Activated CD8-positive, alpha-beta memory T cell treated with anti-CD3 and anti-CD28 coated beads for 48 hours (primary cell): ENCODE measurements around the gene FAM120A.

Experiments used
- DNase-seq, 3 experiments: peaks; one replicate each; pipeline ENCODE4 v3.0.0-alpha.2; 2020; ENCODE audit warnings: low read depth in 2 of 3, low spot score in 2 of 3

The FAM120A gene

DNA sequence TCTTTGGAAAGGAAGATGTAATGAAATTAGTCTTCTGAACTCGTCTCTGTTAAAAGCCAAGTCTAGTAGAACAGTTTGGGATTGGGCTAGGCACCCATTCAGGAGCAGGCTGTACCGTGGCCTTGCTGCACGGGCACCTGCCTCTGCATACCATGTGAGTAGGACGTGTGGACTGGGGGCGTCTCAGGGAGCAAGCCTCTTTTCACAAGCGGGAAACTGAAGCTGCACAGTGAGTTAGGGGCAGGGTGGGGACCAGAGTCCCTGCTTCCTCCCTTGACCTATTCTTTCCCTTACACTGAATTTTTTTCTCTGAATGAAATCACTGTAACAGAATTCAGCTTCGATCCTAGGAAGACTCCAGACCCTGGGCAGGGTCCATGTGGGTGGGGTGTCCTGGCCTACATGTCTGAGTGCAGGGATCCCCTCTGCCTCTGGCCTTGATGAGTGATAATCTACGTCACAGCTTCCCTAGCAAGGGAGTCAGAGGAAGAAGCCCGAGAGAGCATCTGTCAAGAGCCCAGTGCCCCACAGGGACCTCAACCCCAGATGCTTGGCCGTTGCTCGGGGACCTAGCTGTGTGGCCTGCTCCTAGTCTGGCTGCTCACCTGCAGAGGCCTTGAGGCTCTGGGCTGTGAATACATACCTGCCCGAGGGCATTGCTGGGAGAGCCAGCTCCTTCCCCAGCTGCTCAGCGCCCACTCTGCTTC is 140.0 kb downstream of the FAM120A start:
- DNase-seq = no peak

DNA sequence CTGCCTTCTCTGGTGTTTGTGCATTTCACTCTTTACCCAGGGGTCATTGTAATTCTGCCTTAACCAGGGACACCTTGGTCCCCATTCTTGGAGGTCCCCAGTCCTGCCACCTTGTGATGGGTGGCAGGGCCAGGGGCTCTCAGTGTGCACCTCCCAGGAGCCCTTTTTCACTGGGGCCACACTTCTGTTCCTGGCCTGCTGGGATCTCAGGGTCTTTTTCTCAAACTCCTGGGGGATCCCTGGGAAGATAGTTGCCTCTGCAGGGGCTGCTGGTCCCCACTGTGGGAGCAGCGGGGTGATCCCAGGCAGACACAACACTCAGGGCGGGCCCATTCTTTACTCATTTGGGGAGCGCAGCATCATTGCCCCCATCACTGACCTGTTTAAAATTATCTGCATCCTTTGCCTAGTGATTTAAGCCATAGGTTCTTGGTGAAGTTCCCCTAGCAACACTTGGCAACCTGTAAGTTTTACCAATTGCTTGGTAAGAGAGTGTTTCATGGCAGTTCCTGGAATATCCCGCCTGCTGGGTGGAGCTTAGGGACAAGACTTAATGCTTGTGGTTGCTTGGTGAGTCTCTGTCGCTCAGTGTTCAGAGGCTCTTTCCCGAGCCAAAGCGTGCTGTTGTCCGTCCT is 140.6 kb downstream of the FAM120A start:
- DNase-seq = no peak

DNA sequence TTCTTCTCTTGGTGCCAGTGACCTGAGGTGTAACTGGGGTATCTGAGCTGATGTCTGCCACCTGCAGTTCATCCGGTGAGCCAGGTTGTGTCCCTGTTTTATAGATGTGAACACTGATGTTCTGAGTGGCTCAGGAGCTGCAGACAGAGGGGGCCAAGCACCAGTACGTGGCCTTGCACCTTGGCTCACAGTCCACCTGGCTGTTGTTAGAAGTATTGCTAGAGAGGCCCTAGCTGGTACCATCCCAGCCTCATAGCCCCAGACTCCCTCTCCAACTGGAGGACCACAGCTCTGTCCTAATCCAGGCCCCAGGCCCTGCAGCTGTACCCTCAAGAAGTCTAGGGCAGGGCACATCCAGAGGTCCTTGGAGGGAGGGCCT is 141.1 kb downstream of the FAM120A start:
- no peak for DNase-seq

DNA sequence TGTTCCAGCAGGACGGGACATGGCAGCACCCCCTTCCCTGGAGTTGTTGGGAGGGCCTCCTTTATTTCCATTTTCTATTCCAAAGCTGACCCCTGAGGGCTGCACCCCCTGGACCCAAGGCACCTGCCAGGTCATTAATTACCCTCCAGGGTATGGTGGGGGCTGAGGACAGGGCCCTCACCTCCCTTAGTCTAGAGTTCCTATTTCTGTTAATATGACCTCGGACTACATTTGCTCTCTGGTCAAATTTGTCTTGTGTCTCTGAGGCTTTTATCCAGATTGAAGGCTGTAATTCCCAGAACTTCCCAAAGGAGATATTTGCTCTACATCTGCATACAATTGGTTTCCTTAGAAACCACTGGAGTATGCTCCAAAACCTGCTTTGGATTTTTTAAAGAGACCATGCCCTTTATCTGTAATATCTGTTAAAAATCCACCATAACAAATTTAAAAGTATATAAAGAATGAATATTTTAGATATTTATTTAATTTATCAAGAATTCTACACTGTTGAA is 141.7 kb downstream of the FAM120A start:
- DNase-seq = no peak

DNA sequence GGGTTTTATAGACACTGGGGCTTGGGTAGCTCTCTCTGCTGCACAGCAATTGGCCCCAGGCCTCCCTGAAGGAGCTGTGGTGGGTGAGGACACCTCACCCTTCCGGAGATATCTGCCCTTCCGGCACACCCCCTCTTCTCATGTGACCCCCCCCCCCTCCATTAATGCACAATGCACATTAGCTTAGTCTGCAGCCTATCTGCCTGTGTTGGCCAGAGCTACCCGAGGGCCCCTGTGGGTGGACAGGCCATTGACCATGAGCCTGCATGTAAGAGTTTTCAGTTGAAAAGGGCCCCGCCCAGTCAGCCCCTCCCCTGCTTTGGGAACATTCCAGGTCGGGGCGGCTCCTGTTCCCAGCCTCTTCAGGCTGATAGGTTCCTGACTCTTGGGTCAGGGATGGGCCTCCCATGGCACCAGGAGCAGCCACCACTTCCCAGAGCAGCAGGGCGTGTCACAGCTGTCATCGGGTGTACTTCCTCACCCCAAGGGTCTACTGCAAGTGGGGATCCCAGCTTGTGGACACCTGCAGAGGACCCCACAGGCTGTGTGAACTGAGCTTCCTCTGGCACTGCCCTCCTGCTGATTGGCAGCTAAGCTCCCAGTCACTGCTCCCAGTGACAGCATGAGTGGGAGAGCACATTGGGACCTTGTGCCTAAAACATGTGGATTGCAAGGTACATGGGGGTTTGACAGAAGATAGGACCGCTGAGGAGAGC is 142.7 kb downstream of the FAM120A start:
- no peak for DNase-seq

DNA sequence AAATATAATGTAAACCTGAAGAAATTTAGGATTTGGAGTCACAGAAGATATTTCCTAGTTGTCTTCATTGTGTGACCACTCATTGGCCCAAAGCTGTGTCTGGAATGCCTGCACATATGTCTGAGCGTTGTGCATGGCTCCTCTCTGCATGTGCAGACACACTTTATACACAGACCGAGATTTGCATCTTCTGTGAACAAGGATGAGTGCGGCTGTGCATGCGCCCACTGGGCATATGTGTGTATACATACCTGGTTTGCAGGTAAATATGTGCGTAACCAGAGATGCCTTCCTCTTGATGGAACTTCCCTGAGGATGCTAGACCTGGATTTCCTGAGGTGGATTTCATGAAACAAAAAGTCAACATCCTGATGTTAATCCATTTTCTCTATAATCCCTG is 144.0 kb downstream of the FAM120A start:
- DNase-seq = no peak

DNA sequence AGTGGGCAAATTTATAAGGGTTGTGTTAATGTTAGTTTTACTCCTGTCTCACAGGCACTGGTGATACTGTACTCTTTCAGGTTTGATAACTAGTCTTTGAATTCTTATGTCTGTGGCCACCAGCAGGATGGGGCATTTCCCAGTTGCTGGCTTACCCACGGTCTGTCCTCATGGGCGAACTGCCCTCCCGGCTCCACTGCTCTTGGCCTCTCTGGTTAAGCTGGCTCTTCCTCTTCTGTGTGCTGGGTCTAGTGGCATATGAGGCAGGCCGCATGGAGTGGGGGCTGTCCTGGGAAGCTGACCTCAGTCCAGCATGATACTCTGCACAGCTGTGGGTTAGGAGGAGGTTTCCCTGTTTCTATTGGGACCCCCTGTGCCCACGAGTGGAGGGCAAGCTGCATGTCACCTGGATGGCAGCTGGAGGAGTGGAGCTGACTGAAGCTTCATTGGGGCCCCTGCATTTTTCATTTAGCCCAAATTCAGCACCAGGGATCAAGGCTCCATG is 144.4 kb downstream of the FAM120A start:
- no peak for DNase-seq

DNA sequence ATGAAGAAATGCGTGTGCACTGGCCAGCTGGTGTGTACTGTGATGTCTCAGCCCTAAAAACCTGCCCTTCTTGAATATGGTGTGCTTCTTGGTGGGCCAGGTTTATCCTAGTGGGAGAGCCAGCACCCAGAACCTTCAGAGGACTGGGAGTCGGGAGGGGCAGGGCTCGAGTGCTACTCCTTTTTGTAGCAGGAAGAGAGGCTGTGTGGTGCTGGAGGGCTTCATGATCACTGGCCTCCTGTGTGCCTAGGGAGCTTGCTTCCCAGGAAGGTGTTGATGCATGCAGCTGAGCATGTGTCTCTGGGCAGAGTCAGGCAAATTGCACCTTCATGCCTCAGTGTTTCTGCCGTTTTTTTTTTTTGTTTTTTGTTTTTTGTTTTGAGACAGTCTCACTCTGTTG is 144.9 kb downstream of the FAM120A start:
- DNase-seq = no peak

DNA sequence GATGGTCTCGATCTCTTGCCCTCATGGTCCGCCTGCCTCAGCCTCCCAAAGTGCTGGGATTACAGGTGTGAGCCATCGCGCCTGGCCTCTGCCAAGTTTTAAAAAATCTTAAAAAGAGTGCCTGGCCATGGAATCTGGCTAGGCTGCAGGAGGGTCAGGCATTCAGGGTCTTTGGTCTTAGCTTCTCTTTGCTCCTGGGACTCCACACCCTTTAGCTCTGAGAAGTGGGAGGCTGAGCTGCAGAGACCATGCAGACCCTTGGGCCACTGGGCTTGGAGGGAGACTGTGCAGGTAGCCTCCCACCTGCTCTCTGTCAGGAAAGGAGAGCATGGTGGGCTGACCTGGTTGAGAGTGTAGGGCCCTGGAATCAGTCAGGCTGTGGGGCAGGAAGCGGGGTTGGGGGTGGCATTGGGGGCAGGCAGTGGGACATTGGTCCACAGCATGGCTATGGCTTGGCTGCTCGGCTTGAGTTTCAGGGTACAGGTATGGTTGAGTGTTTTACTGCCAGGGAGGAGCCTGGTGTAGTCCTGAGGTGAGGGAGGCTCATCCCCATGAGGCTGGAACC is 145.7 kb downstream of the FAM120A start:
- DNase-seq = no peak

DNA sequence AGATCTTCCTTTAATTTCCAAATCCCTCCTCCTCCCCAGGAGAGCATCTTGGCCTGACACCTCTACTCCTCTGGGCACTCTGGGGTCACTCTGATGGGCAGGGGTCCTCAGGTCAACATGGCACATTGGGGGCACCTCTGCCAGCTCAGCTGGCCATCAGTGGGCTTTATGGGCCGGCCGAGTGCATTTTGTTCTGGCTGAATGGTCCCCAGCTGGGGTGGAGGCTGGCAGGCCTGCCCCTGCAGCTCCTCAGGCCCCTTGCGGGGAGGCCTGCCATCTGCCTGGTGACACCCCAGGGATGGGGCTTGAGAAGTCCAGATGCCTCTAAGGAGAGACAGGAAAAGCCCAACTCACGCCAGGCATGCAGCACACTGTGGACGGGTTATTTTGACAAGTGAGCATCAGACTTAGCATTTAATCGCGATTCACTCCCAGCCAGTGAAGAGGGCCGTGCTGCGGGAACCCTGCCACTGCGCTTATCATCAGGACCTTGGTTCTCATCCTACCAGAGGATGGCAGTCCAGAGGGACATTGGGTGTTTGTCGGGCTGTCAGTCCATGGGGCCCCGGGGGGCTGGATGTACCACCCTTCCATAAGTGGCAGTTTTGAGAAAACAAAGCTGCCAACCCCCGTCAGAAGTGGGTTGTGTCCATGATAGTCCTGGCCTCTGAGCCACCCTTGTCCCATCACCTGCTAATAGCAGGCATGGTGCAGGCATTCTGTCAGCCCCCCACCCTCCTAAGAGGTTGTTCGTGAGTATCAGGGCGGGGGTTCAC is 146.6 kb downstream of the FAM120A start:
- DNase-seq = no peak

DNA sequence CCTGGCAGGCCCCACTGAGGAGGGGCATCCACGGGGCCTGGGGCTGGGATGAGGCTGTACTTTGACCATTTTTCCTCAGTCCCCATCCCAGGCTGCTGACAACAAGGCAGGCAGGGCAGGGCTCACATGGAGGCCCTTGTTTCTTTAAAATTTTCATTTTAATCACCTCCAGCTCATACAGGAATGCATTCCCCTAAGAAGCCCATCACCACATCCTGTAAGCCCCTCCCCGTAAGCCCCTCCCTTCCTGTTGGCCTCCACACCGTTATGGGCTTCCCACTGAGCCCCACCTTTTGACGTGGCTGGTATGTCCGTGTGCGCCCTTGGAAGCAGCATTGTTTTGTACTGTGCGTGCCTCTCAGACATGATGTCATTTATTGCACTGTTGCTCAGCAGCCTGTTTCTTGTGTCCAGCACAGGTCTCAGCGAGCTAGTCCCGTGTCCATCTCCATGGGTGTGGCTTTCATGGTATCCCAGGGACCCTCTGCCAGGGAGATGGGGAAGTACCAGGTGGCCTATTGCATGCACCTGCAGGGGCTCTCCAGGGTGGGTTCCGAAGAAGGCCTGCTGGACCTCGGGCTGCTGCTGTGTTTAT is 147.3 kb downstream of the FAM120A start:
- DNase-seq = no peak

DNA sequence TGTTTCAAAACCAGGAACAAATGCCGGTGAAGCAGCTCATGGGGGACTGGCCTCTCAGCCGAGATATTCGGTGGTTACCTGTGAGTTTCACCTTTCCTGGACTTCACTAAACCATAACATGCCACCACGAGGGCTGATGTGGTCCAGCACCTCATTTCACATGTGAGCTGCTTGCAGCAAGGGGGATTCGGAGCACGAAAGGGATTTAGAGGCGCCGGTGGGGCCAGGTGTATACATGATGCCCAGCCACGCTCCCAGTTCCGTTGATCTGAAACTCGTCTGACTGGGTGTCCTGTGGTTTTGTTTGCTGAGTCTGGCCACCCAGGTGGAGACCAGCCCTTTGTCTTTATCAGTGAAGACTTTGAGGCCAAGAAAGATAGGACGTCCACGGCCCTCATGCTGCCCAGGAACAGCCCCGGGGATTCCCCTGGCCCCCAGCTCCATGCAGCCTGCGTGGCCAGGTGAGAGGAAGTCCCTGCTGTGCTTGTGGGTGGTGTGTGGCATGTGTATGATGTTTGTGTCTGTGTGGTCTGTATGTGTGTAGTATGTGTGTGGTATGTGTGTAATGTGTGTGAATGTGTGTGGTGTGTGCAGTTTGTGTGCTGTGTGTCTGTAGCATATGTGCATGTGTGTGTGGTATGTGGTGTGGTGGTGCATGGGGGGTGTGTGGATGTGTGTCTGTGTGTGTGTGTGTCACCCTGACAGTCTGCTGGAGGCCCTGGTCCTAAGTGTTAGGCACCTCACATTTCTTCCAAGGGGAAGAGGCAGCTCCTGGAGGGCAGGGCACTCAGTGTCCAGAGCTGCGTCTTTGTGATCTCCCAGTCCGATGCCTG is 148.3 kb downstream of the FAM120A start:
- DNase-seq = no peak

DNA sequence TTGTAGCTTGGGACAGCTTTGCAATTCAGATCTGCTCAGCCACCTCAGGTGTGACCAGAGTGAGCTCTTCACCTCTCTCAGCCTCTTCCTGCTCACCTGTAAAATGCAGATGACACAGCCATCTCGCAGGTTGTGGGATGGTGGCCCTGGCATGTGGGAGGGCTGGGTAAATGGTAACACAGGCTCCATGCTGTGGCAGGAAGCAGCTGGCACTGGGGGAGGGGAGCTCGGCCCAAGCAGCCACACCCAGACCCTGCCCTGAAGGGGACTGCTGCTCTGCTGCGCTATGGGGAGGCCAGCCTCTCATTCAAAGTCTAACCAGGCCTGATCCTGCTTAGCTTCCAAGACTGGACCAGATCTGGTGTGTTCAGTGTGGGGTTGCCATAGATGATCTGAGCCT is 149.0 kb downstream of the FAM120A start:
- no peak for DNase-seq

DNA sequence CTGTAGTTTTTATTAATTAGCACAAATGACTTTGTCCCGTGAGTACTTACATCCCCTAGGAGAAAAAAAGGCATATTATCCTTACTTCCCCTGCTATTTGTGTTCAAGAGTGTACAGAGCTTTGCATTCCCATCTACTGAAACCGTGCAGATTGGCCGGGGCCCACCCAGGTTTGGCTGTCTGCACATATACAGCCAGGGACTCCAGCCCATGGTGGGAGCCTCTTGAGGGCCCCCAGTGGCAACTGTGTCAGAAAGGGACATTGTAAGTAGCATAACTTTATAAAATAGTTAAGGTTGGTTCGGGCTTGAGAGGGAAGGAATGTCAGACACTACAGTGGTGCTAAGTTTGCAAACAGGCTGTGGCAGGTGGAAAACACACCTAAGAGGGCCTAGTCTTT is 149.6 kb downstream of the FAM120A start:
- no peak for DNase-seq

DNA sequence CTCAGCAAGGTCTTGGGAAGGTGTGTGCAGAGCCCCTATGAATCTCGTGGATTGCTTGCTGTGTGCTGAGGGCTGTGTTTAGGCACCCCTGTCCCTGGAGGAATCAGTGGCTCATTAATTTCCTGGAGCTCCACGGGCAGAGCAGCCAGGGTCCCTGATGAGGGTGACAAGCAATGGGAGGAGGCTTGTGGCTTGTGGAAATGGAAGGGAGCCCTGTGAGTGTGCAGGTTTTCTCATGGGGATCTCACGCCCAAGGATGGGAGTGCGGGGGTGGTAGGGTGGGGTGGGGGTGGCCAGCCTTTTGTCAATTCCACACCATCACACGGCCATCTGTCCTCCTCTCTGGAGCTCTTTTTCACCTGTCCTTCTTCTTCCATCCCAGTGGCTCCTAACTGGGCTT is 150.2 kb downstream of the FAM120A start:
- no peak for DNase-seq

DNA sequence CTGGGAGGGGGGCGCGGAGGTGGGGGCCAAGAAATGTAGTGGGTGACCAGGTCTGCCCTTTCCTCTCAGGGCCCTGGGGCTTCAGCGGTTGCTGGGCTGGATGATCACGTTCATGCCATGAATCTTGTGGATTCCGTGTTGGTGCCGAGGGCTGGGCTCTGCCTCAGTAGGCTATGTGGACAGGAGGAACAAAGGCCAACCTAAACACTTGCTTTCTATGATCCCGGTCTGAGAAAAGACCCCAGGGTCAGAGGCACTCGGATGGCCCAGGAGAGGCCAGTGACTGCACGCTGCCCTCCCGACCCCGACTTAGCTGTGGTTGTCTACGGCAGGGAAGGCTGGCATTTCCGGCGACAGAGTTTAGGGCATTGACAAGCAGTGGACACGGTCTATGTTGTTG is 151.5 kb downstream of the FAM120A start:
- no peak for DNase-seq

DNA sequence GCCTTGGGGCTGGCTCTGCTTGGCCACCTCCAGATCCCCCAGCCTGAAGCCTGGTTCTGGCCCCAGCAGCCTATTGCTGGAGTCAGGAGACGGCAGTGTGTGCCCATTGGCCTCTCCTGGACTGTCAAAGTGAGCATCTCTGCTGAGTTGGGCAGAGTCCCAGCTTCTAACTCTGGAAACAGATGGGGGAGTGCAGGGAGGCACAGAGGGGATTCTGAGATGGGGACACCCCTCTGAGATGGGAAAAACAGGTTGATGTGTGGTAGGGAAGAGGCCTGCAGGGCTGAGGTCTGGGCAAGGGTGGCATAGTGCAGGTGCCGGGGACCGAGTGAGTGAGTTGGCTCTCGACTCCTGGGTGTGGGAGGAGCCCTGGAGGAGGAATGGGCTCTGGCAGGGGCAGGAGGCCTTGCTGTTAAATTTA is 152.4 kb downstream of the FAM120A start:
- no peak for DNase-seq

DNA sequence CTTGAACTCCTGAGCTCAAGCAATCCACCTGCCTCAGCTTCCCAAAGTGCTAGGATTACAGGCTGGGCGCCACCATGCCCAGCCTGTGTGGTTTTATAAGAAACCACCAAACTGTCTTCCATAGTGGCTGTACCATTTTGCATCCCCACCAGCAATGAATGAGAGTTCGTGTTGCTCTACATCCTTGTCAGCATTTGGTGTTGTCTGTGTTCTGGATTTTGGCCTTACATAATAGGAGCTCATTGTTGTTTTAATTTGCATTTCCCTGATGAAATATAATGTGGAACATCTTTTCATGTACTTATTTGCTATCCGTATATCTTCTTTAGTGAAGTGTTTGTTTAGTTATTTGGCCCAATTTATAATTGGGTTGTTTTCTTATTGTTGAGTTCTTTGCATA is 154.7 kb downstream of the FAM120A start:
- DNase-seq = no peak

DNA sequence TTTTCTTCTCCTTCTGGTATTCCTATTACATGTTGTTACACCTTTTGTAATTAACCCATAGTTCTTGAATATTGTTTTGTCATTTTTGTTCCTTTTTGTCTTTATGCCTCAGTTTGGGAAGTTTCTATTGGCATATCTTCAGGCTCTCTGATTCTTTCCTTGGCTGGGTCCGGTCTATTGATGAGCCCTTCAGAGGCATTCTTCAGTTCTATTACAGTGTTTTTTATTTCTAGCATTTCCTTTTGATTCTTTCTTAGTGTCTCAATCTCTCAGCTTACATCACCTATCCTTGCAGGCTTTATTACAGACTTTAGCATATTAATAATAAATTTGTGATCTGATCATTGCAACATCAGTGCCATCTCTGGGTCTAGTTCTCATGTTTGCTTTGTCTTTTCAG is 158.7 kb downstream of the FAM120A start:
- DNase-seq = no peak
